GM18868 (cell line): ENCODE data around the gene MEGF11.

ENCODE experiments used
- ATAC-seq: cut with Tn5 transposase; IDR thresholded peaks from one replicate; pipeline ENCODE4 v1.9.1; 2021; ENCODE audit warnings: mild to moderate bottlenecking, moderate library complexity; ENCODE audit not compliant: unreplicated experiment

The MEGF11 gene

GRCh38 chr15:65912235-65912634, 341.3 kb downstream of the MEGF11 start:
- ATAC-seq, result no peak

- ATAC-seq, result no peak
These were observed 343.2 kb downstream of the MEGF11 start for GRCh38 chr15:65910341-65910740.

GRCh38 chr15:65909831-65910230, 343.7 kb downstream of the MEGF11 start:
- ATAC-seq, result no peak

GRCh38 chr15:65908876-65909275, 344.7 kb downstream of the MEGF11 start:
- no peak for ATAC-seq

GRCh38 chr15:65907661-65908060, 345.9 kb downstream of the MEGF11 start:
- ATAC-seq, result no peak

- ATAC-seq, result no peak
These were observed 347.2 kb downstream of the MEGF11 start for GRCh38 chr15:65906396-65906795.

- no peak for ATAC-seq
These were observed 349.2 kb downstream of the MEGF11 start for GRCh38 chr15:65904301-65904700.

GRCh38 chr15:65903296-65904073, 350.1 kb downstream of the MEGF11 start:
- ATAC-seq, result no peak

- peak; percentile 67 for ATAC-seq
These were observed 351.2 kb downstream of the MEGF11 start for GRCh38 chr15:65902373-65902772.

- ATAC-seq, result no peak
These were observed 351.7 kb downstream of the MEGF11 start for GRCh38 chr15:65901836-65902235.

- no peak for ATAC-seq
These were observed 352.2 kb downstream of the MEGF11 start for GRCh38 chr15:65901336-65901735.

GRCh38 chr15:65900488-65900887, 353.1 kb downstream of the MEGF11 start:
- no peak for ATAC-seq

- no peak for ATAC-seq
These were observed 357.3 kb downstream of the MEGF11 start for GRCh38 chr15:65896236-65896635.

- ATAC-seq, result no peak
These were observed 360.5 kb downstream of the MEGF11 start for GRCh38 chr15:65893060-65893459.

GRCh38 chr15:65888981-65889380, 364.6 kb downstream of the MEGF11 start:
- ATAC-seq, result no peak

GRCh38 chr15:65887565-65887964, 366.0 kb downstream of the MEGF11 start:
- ATAC-seq, result no peak

GRCh38 chr15:65885668-65886218, 367.8 kb downstream of the MEGF11 start:
- ATAC-seq, result no peak

- no peak for ATAC-seq
These were observed 369.0 kb downstream of the MEGF11 start for GRCh38 chr15:65884511-65884910.

- no peak for ATAC-seq
These were observed 370.0 kb downstream of the MEGF11 start for GRCh38 chr15:65883571-65883970.

- no peak for ATAC-seq
These were observed 371.6 kb downstream of the MEGF11 start for GRCh38 chr15:65881766-65882434.

- ATAC-seq, result no peak
These were observed 375.8 kb downstream of the MEGF11 start for GRCh38 chr15:65877749-65878148.

GRCh38 chr15:65875458-65875857, 378.1 kb downstream of the MEGF11 start:
- no peak for ATAC-seq
